Uterus (tissue), 4 donors: Measurements from ENCODE around the gene DRAM2. TPM values are rescaled to one million over a fixed set of nuclear protein-coding genes. Genes with fewer than 3 reads are reported as not detected.

Experiments
- DNase-seq, 2 donors: peaks; one replicate each; pipeline ENCODE4 v3.0.0-alpha.2; 2019 to 2020
- H3K27ac ChIP-seq, 2 donors: fragments of 200-600 bp; sonication (generic); 1 replicate in 1 of 2; 2 replicates in 1 of 2; pipeline ENCODE4 v1.5.1; 2016 to 2018
- H3K27me3 ChIP-seq, 2 donors: fragments of 200-600 bp; sonication (generic); one replicate each; pipeline ENCODE4 v1.5.1; 2018 to 2019; ENCODE audit warnings: control low read depth in 1 of 2
- H3K36me3 ChIP-seq, 2 donors: fragments of 200-600 bp; sonication (generic); one replicate each; pipeline ENCODE4 v1.5.1; 2019; ENCODE audit warnings: control low read depth in 1 of 2
- H3K4me1 ChIP-seq, 2 donors: fragments of 200-600 bp; sonication (generic); one replicate each; pipeline ENCODE4 v1.5.1; 2018 to 2019; ENCODE audit warnings: control low read depth in 1 of 2
- H3K4me3 ChIP-seq, 2 donors: fragments of 200-600 bp; sonication (generic); 1 replicate in 1 of 2; 2 replicates in 1 of 2; pipeline ENCODE4 v1.5.1; 2018 to 2019; ENCODE audit warnings: mild to moderate bottlenecking in 1 of 2
- H3K9me3 ChIP-seq, 2 donors: fragments of 200-600 bp; sonication (generic); one replicate each; pipeline ENCODE4 v1.5.1; 2019; ENCODE audit warnings: control low read depth in 1 of 2
- POLR2A ChIP-seq, 2 donors: fragments of 450-650 bp; IDR thresholded peaks; one replicate each; pipeline ENCODE4 v1.6.1; 2016; ENCODE audit warnings: antibody characterized with exemption in 2 of 2, mild to moderate bottlenecking in 1 of 2, moderate library complexity in 1 of 2
- intact Hi-C: fragments of 100-400 bp; cut with DNase I; formaldehyde crosslinking; loops from one replicate; pipeline ENCODE4 v1.15.1; 2023; ENCODE audit warnings: low total_unique reads
- total RNA-seq, 4 donors: library from RNA; depleted of rRNA in 3 of 4; stranded (reverse); fragments of >200 nt in 3 of 4; gene quantifications; one replicate each; pipeline versions ENCODE4 v1.1.0 to v1.2.4, GENCODE V29; 2014 to 2023
- TF ChIP-seq, protein P1 (sequence below), 4 experiments: fragments of 200-600 bp in 2 of 4; fragments of 450-650 bp in 2 of 4; sonication (generic) in 2 of 4; IDR thresholded peaks; one replicate each; pipeline ENCODE4 v1.5.1; 2016 to 2019; ENCODE audit warnings: antibody characterized with exemption in 4 of 4, mild to moderate bottlenecking in 2 of 4, moderate library complexity in 1 of 4
- donor health status: DM: yes; HTN: yes; CAD: no.

Gene DRAM2
- total RNA-seq, 4 donors from 2014 or later: 8.8 to 39.9 (median 27.6) TPM

DNA sequence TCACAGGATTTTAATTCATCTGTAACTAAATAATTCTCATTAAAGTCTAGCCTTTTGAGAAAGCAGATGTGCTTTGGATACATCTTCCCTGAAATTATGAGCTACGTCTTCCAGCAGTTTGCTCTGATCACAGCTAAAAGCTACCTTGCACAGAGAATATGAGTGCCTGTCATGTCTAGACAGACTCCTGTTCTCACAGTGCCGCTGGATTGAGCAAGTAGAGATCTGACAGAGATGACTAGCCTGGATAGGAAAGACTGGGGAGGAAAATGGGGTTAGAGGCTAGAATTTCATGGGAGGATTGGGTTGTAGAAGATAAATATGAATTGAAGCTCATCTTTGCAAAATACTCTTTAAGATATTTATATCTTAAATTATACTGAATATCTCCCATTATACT lies 24.3 kb upstream of the DRAM2 start:
- Histone ChIP-seq H3K27ac (no peak overlapping the region), H3K9me3 (no peaks in the 10 kb centered on the region), H3K4me3 (no peak overlapping the region), H3K36me3 (peaks cover 0 to 2% of the 10 kb centered on the region in 2 donors), H3K27me3 (no peaks in the 10 kb centered on the region), H3K4me1 (no peaks in the 10 kb centered on the region)
- no peak for DNase-seq
- intact Hi-C loops: no loop called here
- TF ChIP-seq, protein P1, sequence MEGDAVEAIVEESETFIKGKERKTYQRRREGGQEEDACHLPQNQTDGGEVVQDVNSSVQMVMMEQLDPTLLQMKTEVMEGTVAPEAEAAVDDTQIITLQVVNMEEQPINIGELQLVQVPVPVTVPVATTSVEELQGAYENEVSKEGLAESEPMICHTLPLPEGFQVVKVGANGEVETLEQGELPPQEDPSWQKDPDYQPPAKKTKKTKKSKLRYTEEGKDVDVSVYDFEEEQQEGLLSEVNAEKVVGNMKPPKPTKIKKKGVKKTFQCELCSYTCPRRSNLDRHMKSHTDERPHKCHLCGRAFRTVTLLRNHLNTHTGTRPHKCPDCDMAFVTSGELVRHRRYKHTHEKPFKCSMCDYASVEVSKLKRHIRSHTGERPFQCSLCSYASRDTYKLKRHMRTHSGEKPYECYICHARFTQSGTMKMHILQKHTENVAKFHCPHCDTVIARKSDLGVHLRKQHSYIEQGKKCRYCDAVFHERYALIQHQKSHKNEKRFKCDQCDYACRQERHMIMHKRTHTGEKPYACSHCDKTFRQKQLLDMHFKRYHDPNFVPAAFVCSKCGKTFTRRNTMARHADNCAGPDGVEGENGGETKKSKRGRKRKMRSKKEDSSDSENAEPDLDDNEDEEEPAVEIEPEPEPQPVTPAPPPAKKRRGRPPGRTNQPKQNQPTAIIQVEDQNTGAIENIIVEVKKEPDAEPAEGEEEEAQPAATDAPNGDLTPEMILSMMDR (IDR thresholded peaks at IDR 0.05): no peak
- no peak for TF ChIP-seq POLR2A (IDR thresholded peaks at IDR 0.05)

DNA sequence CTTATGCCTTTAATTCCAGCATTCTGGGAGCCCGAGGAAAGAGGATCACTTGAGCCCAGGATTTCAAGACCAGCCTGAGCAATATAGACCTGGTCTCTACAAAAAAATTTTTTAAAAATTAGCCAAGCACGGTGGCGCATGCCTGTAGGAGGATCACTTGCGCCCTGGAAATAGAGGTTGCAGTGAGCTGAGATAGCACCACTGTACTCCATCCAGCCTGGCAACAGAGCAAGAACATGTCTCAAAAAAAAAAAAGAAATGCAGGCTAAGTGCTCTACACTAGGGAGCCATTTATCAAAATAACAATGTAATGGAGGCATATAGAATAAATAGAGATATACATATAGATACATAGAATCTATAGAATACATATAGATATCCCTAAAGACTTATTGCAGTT lies 23.5 kb upstream of the DRAM2 start:
- peaks cover 0 to 2% of the 10 kb centered on the region in 2 donors for H3K36me3 ChIP-seq
- TF ChIP-seq, protein P1 (IDR thresholded peaks at IDR 0.05): no peak
- no peak for TF ChIP-seq POLR2A (IDR thresholded peaks at IDR 0.05)
- H3K4me3 ChIP-seq: no peak overlapping the region
- intact Hi-C loops: no loop called here
- H3K27me3 ChIP-seq: no peaks in the 10 kb centered on the region
- no peaks in the 10 kb centered on the region for H3K4me1 ChIP-seq
- no peaks in the 10 kb centered on the region for H3K9me3 ChIP-seq
- H3K27ac ChIP-seq: no peak overlapping the region
- DNase-seq: no peak

DNA sequence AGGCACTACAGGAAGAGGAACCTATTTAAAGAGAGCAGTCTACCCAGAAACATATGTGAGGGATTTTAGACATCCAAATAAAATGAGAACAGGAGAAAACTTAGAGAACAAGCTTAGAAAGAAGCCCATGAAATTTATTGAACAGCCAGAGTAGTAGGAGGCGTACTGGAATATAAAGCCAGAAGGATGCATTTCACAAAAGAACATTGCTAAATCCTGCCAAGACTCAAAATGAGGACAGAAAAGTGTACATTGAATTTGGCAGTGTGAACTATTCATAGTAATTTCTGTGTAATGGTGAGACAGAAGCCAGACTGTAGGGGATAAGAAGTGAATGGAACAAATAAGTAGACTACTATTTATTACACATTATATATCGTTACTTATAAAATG lies 22.6 kb upstream of the DRAM2 start:
- Histone ChIP-seq H3K27ac (no peak overlapping the region), H3K4me1 (no peaks in the 10 kb centered on the region), H3K36me3 (peaks cover 0 to 2% of the 10 kb centered on the region in 2 donors), H3K4me3 (no peak overlapping the region), H3K27me3 (no peaks in the 10 kb centered on the region), H3K9me3 (no peaks in the 10 kb centered on the region)
- intact Hi-C loops: no loop called here
- DNase-seq: no peak
- TF ChIP-seq, protein P1 (IDR thresholded peaks at IDR 0.05): no peak
- TF ChIP-seq POLR2A (IDR thresholded peaks at IDR 0.05): no peak

DNA sequence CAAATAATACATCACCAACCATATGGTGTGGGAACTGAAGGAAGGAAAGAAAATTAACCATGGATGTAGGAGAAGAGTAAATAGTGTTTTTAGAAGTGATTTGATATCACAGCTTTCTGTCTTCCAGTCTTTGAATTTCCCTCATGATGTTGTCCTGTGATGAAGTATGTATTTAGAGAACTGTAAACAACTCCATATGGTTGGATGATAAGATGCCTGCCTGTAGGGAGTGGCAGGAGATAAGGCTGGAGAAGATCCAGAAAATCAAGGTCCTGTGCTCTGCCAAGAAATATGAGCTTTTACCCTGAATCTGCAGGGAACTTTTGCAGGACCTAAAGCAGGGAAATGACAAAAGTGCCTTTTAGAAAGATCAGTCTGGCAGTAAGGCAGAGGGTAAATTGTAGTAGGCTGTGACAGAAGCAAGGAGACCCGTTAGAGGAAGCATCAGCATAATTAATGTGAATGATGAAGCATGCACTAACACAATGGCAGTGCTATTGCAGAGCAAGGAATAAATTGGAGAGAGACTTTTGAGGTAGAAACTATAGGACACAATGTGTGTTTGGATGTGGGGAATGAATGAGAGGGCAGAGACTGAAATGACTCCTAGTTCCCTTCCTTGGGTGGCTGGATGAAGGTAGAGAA lies 22.1 kb upstream of the DRAM2 start:
- intact Hi-C loops: no loop called here
- TF ChIP-seq, protein P1 (IDR thresholded peaks at IDR 0.05): no peak
- no peak for TF ChIP-seq POLR2A (IDR thresholded peaks at IDR 0.05)
- H3K36me3 ChIP-seq: peaks cover 0 to 2% of the 10 kb centered on the region in 2 donors
- no peak overlapping the region for H3K4me3 ChIP-seq
- H3K4me1 ChIP-seq: no peaks in the 10 kb centered on the region
- H3K9me3 ChIP-seq: no peaks in the 10 kb centered on the region
- H3K27me3 ChIP-seq: no peaks in the 10 kb centered on the region
- no peak overlapping the region for H3K27ac ChIP-seq
- DNase-seq: no peak

DNA sequence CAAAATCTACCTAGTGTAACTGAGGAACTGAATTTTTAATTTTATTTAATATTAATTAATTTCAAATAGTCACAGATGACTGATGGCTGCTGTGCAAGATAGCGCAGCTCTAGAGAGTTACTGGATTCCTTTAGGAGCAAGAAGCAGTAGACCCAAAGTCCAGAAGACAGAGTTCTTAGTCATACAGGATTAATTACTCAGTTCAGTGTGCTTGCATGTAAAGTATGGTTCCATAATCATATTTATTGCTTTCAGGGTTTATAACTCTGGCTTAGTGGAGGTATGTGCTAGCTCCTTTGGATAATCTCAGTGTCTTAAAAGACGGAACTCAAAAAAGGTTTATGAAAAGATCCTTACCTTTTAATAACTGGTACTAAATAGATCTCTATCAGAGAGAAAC lies 17.5 kb upstream of the DRAM2 start:
- Histone ChIP-seq H3K9me3 (no peaks in the 10 kb centered on the region), H3K4me3 (no peak overlapping the region), H3K27ac (no peak overlapping the region), H3K27me3 (no peaks in the 10 kb centered on the region), H3K4me1 (no peaks in the 10 kb centered on the region), H3K36me3 (peaks cover 0 to 2% of the 10 kb centered on the region in 2 donors)
- intact Hi-C loops: no loop called here
- no peak for DNase-seq
- TF ChIP-seq, protein P1 (IDR thresholded peaks at IDR 0.05): no peak
- TF ChIP-seq POLR2A (IDR thresholded peaks at IDR 0.05): no peak
